GM21619 (cell line): ENCODE data around the gene SPDYE2B.
"Not testable (repeated sequence)": the region's sequence is repeated elsewhere in the genome, so short reads cannot be mapped to it uniquely, and the experiment has no call there.

ENCODE experiments used
- ATAC-seq: cut with Tn5 transposase; IDR thresholded peaks from one replicate; pipeline ENCODE4 v1.9.1; 2021; ENCODE audit not compliant: unreplicated experiment

The SPDYE2B gene

DNA sequence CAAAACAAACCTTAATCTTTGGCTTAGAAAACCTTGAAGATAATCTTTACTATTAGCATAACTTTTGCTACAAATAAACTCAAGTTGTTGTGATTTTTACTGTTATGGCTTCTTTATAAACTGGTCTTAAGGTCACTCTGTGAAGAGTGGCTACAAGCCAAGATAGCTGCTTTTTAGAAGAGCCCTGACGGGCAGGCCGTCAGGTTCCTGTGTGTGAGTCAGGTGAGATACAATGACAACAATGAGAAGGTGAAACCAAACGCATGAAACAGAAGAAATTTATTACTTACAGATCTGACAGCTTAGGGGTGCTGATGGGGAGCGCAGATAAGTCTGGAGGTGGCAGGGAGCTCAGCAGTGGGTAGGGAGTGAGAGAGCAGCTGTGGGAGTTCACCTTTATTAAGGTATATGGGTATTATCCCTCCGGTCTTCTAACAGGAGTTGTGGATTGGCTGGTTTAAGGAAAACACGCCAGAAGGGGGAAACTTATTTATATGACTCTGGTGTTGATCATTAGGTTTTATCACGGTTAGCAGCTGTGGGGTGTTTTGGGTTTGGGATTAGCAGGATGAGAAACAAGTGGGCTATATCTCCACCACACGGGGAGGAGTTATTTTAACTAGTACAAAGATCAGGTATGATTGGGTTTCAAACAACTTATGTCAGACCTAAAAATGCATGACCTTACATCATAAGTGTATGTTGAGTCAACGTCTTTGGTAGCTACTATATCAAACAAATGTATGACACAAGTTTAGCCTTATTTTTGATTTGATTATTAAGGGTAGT is 49.0 kb downstream of the SPDYE2B start:
- ATAC-seq: not testable (repeated sequence)
